ENCODE results near the gene PYY. TPM values are rescaled to one million over a fixed set of nuclear protein-coding genes. Genes with fewer than 3 reads are reported as not detected.
"Not testable (repeated sequence)": the region's sequence is repeated elsewhere in the genome, so short reads cannot be mapped to it uniquely, and the experiment has no call there.

The PYY gene
- not detected for total RNA-seq

DNA sequence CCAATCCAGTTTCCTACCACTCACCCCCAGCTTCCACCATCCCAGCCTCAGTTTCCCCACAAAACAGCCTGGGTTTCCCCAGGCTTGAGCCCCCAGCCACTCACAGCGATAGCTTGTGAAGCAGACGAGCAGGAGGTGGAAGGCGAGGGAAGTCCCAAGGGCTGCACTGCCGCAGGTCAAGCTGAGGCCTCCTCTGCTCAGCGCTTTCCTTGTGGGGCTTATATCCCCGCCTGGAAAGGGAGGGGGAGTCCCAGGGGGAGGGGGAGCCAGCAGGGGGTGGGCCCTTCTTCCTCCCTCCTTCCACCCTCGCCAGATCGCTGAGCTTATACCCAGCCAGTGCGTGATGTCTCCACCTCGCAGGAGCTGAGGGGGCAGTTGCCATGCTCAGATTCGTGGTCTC, at the start of gene PYY:
PYY (minus strand) TSS at position 195 of the 400 bp plus-strand sequence. CDS start 457 bp downstream, outside the sequence.
- Mint-ChIP-seq H3K27ac (no peak within 1 kb of the TSS), H3K36me3 (ENCODE audit: low read depth) (no peaks in the 10 kb centered on the region), H3K9me3 (no peaks in the 10 kb centered on the region), H3K27me3 (ENCODE audit: low read depth) (peaks cover 35% of the 10 kb centered on the region), H3K4me1 (ENCODE audit: low read depth) (peaks cover 2% of the 10 kb centered on the region), H3K4me3 (no peak within 1 kb of the TSS)
- CTCF ChIA-PET: interaction anchor here (1.2 kb wide), 1 partner anchor 10 kb away, joined by 3 read pairs; no protein-coding TSS in a partner anchor
- no peak for DNase-seq
- intact Hi-C loops (cut with micrococcal nuclease): no loop called here

DNA sequence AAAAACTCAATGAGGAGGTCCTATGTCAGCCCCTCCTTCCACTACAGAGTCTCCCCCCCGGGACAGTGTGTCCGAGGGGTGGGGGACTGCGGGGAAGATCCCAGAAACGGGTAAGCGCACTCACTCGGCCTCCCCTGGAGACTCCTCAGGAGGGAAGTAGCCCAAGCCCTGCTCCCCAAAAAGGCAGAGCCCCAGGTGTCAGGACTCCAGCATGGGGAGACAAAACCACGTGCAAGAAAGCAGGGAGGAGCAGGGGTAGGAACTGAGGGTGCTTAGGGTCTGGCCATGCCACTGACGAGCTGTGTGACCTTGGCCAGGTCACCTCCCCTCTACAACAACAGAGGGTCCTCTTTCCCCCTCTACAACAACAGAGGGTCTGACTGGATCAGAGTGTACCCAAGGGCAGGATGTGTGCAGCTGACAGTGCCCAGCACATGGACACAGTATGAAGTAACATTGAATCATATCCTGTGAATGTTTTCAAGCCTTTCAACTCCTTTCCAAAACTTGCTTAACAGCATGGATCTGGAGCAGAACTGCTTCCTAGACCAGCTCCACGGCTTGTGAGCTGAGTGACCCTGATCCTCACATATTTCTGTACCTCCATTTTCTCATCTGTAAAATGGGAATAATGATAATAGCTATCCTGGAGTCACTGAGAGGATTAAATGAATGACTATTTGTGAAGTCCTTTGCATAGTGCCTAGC, 48.6 kb upstream of the PYY start:
- H3K36me3 Mint-ChIP-seq (ENCODE audit: low read depth): no peaks in the 10 kb centered on the region
- intact Hi-C loops (cut with micrococcal nuclease): no loop called here
- peaks cover 18% of the 10 kb centered on the region for H3K27me3 Mint-ChIP-seq (ENCODE audit: low read depth)
- CTCF ChIA-PET: interaction anchor here (0.7 to 1.0 kb wide), 2 partner anchors 59 to 122 kb away, joined by 3 read pairs; no protein-coding TSS in a partner anchor
- no peak overlapping the region for H3K4me3 Mint-ChIP-seq
- no peaks in the 10 kb centered on the region for H3K9me3 Mint-ChIP-seq
- peaks cover 14% of the 10 kb centered on the region for H3K4me1 Mint-ChIP-seq (ENCODE audit: low read depth)
- no peak overlapping the region for H3K27ac Mint-ChIP-seq
- no peak for DNase-seq

DNA sequence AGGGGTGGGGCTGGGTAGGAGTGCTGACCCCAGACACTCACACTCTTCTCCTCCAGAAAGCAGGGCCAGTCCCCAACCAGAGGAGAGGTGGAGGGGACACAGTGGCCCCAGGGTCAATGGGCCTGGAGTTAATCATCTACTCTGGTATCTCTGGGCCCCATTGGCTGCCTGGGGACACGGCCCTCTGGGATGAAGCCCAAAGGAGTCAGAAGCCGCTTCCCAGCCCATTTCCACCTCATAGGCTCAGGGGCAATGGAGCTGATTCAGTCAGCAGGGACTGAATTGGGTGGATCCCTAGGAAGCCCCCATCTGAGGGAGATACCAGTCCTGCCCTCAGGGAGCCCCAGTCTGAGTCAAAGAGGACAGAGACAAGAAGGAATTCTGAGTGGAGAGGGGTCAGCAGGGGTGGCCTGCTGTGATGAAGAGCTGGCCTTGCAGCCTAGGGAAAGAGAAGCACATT, 47.8 kb upstream of the PYY start:
- CTCF ChIA-PET: interaction anchor here (0.8 kb wide), 1 partner anchor 58 kb away, joined by 3 read pairs; no protein-coding TSS in a partner anchor
- H3K4me3 Mint-ChIP-seq: no peak overlapping the region

DNA sequence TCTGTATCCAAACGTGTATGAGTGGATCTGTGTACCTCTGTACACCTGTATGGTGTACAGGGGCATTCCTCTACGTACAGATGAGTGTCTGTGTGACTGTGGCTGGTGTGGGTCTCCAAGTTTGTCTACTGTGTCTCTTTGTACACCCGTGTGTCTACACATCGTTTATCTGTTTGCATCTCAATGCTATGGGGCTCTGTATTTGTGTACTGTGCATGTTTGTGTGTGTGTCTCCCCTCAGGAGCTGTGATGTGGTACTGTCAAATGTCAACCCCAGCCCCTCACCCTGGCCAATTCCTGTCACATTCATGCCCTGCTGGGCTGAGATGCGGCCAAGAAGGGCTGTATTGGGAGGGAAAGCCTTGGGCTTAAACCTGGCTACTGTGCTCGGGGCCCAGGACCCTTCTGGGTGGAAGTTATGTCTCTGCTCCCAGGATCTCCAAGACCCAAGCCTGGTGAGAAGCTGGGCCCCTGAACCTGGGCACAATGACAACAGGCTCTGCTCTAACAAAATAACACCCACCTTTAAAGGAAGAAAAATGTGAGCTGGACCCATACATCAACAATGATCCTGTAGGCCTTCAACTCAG, 47.2 kb upstream of the PYY start:
- Mint-ChIP-seq H3K4me3 (no peak overlapping the region), H3K27ac (no peak overlapping the region), H3K27me3 (ENCODE audit: low read depth) (peaks cover 12% of the 10 kb centered on the region), H3K36me3 (ENCODE audit: low read depth) (no peaks in the 10 kb centered on the region), H3K4me1 (ENCODE audit: low read depth) (peaks cover 9% of the 10 kb centered on the region), H3K9me3 (no peaks in the 10 kb centered on the region)
- no peak for DNase-seq
- intact Hi-C loops (cut with micrococcal nuclease): no loop called here
- CTCF ChIA-PET: interaction anchor here (0.6 to 1.5 kb wide), 3 partner anchors 53 to 61 kb away, joined by 3 to 6 read pairs (median 3); no protein-coding TSS in a partner anchor

More for the DNA sequence above, 47.8 kb upstream of the PYY start:
- peaks cover 15% of the 10 kb centered on the region for H3K27me3 Mint-ChIP-seq (ENCODE audit: low read depth)
- no peaks in the 10 kb centered on the region for H3K9me3 Mint-ChIP-seq
- no peak overlapping the region for H3K27ac Mint-ChIP-seq
- DNase-seq: no peak
- peaks cover 14% of the 10 kb centered on the region for H3K4me1 Mint-ChIP-seq (ENCODE audit: low read depth)
- intact Hi-C loops (cut with micrococcal nuclease): no loop called here
- no peaks in the 10 kb centered on the region for H3K36me3 Mint-ChIP-seq (ENCODE audit: low read depth)

DNA sequence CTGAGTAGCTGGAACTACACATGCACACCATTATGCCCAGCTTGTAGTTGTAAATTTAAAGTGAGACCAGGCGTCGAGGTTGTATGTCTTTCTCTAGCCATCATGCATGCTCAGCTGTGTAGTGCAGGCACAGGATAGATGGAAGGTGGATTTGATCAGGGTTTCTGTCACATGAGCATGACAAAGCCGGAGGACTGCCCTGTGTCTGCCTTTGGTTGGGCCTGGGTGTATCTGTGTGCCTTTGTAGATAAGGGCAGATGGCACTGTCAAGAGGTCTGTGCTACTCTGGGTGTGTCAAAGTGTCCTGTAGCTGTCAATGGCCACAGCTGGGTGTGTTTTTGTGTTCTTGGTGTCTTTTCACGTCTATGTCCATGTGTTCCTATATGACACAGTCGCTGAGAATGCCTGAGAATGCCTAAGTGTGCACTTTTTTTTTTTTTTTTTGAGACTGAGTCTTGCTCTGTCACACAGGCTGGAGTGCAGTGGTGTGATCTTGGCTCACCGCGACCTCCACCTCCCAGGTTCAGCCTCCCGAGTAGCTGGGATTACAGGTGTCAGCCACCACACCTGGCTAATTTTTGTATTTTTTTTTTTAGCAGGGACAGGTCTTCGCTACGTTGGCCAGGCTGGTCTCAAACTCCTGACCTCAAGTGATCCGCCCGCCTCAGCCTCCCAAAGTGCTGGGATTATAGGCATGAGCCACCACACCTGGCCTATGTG, 46.6 kb upstream of the PYY start:
- Mint-ChIP-seq H3K36me3 (ENCODE audit: low read depth) (no peaks in the 10 kb centered on the region), H3K4me1 (ENCODE audit: low read depth) (peaks cover 6% of the 10 kb centered on the region), H3K27me3 (ENCODE audit: low read depth) (peaks cover 10% of the 10 kb centered on the region), H3K9me3 (no peaks in the 10 kb centered on the region), H3K4me3 (no peak overlapping the region), H3K27ac (no peak overlapping the region)
- DNase-seq: no peak
- CTCF ChIA-PET: interaction anchor here (0.6 to 1.5 kb wide), 3 partner anchors 53 to 60 kb away, joined by 3 to 6 read pairs (median 4); no protein-coding TSS in a partner anchor
- intact Hi-C loops (cut with micrococcal nuclease): no loop called here

GRCh38 chr17:43999024-43999423, 45.3 kb upstream of the PYY start:
- Mint-ChIP-seq H3K36me3 (ENCODE audit: low read depth) (no peaks in the 10 kb centered on the region), H3K27ac (no peak overlapping the region)
- intact Hi-C loops (cut with micrococcal nuclease): no loop called here

DNA sequence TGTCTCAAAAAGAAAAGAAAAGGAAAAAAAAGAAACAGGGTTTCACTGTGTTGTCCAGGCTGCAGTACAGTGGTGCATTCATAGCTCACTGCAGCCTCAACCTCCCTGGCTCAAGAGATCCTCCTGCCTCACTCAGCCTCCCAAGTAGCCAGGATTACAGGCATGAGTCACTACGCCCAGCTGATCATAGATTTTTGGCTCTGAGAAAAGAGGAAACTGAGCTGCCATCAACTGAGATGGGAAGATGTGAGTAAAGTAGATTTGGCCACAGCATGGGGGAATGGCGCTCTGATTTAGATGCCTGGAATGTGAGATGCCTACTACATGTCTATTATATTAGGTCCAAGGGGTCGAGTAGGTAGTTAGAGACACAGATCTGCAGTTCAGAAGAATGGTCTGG, 44.8 kb upstream of the PYY start:
- H3K4me3 Mint-ChIP-seq: no peak overlapping the region
- CTCF ChIA-PET: interaction anchor here (1.5 to 5.9 kb wide), 2 partner anchors 27 to 54 kb away, joined by 3 to 51 read pairs; no protein-coding TSS in a partner anchor
- intact Hi-C loops (cut with micrococcal nuclease): no loop called here
- no peaks in the 10 kb centered on the region for H3K9me3 Mint-ChIP-seq
- peaks cover 8% of the 10 kb centered on the region for H3K27me3 Mint-ChIP-seq (ENCODE audit: low read depth)
- no peak overlapping the region for H3K27ac Mint-ChIP-seq
- no peak for DNase-seq
- peaks cover 6% of the 10 kb centered on the region for H3K4me1 Mint-ChIP-seq (ENCODE audit: low read depth)
- H3K36me3 Mint-ChIP-seq (ENCODE audit: low read depth): no peaks in the 10 kb centered on the region

More at GRCh38 chr17:43999024-43999423, 45.3 kb upstream of the PYY start:
- Mint-ChIP-seq H3K4me1 (ENCODE audit: low read depth) (peaks cover 7% of the 10 kb centered on the region), H3K4me3 (no peak overlapping the region), H3K9me3 (no peaks in the 10 kb centered on the region), H3K27me3 (ENCODE audit: low read depth) (peaks cover 8% of the 10 kb centered on the region)
- CTCF ChIA-PET: interaction anchor here (1.2 to 1.5 kb wide), 2 partner anchors 27 to 55 kb away, joined by 3 to 4 read pairs; no protein-coding TSS in a partner anchor
- DNase-seq: no peak

DNA sequence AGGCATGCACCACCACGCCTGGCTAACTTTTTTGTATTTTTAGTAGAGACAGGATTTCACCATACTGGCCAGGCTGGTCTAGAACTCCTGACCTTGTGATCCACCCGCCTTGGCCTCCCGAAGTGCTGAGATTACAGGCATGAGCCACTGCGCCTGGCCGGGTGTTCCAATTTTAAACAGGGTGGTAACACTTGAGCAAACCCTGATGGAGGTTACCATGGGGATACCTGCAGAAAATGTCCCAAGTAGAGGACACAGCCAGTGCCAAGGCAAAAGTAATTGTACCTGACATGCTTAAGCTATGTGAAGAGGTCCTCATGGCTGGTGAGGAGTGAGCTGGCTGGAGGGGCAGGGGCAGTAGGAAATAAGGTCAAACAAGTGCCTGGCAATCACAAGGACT, 43.4 kb upstream of the PYY start:
- H3K36me3 Mint-ChIP-seq (ENCODE audit: low read depth); DNase-seq; intact Hi-C loops (cut with micrococcal nuclease); H3K4me1 Mint-ChIP-seq (ENCODE audit: low read depth); H3K27ac Mint-ChIP-seq; H3K4me3 Mint-ChIP-seq; H3K27me3 Mint-ChIP-seq (ENCODE audit: low read depth); H3K9me3 Mint-ChIP-seq: not testable (repeated sequence)
- CTCF ChIA-PET: interaction anchor here (0.7 to 5.9 kb wide), 4 partner anchors 53 to 157 kb away, joined by 3 to 51 read pairs (median 14); partner anchors contain the start of gene MPP2

DNA sequence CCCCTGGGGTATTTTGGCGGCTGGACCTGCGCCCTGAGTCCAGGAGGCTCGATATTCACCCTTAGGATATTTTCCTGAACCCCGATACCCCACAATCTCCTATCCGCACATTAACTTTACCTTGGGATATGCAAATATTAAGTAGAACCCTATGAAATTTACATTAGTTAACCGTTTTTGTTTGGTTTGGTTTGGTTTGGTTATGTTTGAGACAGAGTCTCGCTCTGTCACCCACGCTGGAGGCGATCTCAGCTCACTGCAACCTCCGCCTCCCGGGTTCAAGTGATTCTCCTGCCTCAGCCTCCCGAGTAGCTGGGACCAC, 41.4 kb upstream of the PYY start:
- no peak overlapping the region for H3K27ac Mint-ChIP-seq
- no peaks in the 10 kb centered on the region for H3K9me3 Mint-ChIP-seq
- peaks cover 3% of the 10 kb centered on the region for H3K4me1 Mint-ChIP-seq (ENCODE audit: low read depth)
- DNase-seq: no peak
- intact Hi-C loops (cut with micrococcal nuclease): loop anchor here (1.0 to 2.0 kb wide), 3 partner anchors 51 to 117 kb away; no protein-coding TSS in a partner anchor
- H3K36me3 Mint-ChIP-seq (ENCODE audit: low read depth): no peaks in the 10 kb centered on the region
- H3K27me3 Mint-ChIP-seq (ENCODE audit: low read depth): peaks cover 8% of the 10 kb centered on the region
- peak overlapping the region; percentile 39 for H3K4me3 Mint-ChIP-seq
- CTCF ChIA-PET: interaction anchor here (1.3 to 5.9 kb wide), 4 partner anchors 13 to 86 kb away, joined by 7 to 51 read pairs (median 12); partner anchors contain the start of gene MPP2

GRCh38 chr17:43994272-43995149, 40.8 kb upstream of the PYY start:
- intact Hi-C loops (cut with micrococcal nuclease): loop anchor here (1.0 to 2.0 kb wide), 3 partner anchors 50 to 116 kb away; no protein-coding TSS in a partner anchor
- Mint-ChIP-seq H3K9me3 (no peaks in the 10 kb centered on the region), H3K27ac (no peak overlapping the region), H3K27me3 (ENCODE audit: low read depth) (peaks cover 8% of the 10 kb centered on the region), H3K4me3 (peak overlapping the region; percentile 39), H3K4me1 (ENCODE audit: low read depth) (peaks cover 3% of the 10 kb centered on the region), H3K36me3 (ENCODE audit: low read depth) (no peaks in the 10 kb centered on the region)
- peak; percentile 75 for DNase-seq
- CTCF ChIA-PET: interaction anchor here (0.6 to 5.9 kb wide), 8 partner anchors 15 to 116 kb away, joined by 3 to 51 read pairs (median 6); partner anchors contain the start of gene MPP2

DNA sequence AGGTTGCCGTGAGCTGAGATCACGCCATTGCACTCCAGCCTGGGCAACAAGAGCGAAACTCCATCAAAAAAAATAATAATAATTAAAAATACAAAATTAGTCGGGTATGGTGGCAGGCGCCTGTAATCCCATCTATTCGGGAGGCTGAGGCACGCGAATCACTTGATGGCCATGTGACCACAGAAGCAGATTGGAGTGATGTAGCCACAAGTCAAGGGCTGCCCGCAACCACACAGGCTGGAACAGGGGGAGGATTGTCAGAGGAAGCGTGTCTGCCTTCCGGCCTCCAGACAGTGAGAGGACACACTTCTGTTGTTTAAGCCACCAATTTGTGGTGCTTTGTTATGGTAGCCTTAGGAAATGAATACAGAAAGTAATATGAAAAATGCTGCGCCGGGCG, 38.9 kb upstream of the PYY start:
- Mint-ChIP-seq H3K27ac (no peak overlapping the region), H3K4me1 (ENCODE audit: low read depth) (peaks cover 3% of the 10 kb centered on the region), H3K36me3 (ENCODE audit: low read depth) (no peaks in the 10 kb centered on the region), H3K27me3 (ENCODE audit: low read depth) (peaks cover 10% of the 10 kb centered on the region), H3K9me3 (no peaks in the 10 kb centered on the region), H3K4me3 (no peak overlapping the region)
- CTCF ChIA-PET: interaction anchor here (1.2 to 5.9 kb wide), 2 partner anchors 48 to 89 kb away, joined by 3 to 51 read pairs; no protein-coding TSS in a partner anchor
- intact Hi-C loops (cut with micrococcal nuclease): no loop called here
- no peak for DNase-seq
